Stomach (tissue), 4 donors: ENCODE measurements around the gene NEAT1.

Source experiments
- CTCF ChIP-seq, 7 experiments: fragments of 450-650 bp in 4 of 7; fragments of 200-600 bp in 3 of 7; sonication (generic) in 3 of 7; IDR thresholded peaks; one replicate each; pipeline ENCODE4 v1.5.1; 2016 to 2019; ENCODE audit warnings: antibody characterized with exemption in 7 of 7, control low read depth in 2 of 7, mild to moderate bottlenecking in 1 of 7
- EP300 ChIP-seq: sonication (generic); formaldehyde crosslinking; IDR thresholded peaks from one replicate; pipeline ENCODE4 v1.6.1; 2017; ENCODE audit warnings: antibody characterized with exemption
- POLR2A ChIP-seq, 4 donors: fragments of 450-650 bp; IDR thresholded peaks; one replicate each; pipeline ENCODE4 v1.6.1; 2016; ENCODE audit warnings: antibody characterized with exemption in 4 of 4, control low read depth in 2 of 4, mild to moderate bottlenecking in 1 of 4, moderate library complexity in 1 of 4
- POLR2AphosphoS5 ChIP-seq, 3 donors: sonication (generic); formaldehyde crosslinking; IDR thresholded peaks; one replicate each; pipeline ENCODE4 v1.6.1; 2016; ENCODE audit warnings: antibody characterized with exemption in 3 of 3

- TF ChIP-seq POLR2A (IDR thresholded peaks at IDR 0.05): no peak
- no peak for TF ChIP-seq CTCF (IDR thresholded peaks at IDR 0.05)
- TF ChIP-seq EP300: no peak
- TF ChIP-seq POLR2AphosphoS5 (IDR thresholded peaks at IDR 0.05): peak in 1 of 3 donors; percentile 40
These were observed 30.4 kb downstream of the NEAT1 start for GRCh38 chr11:65452806-65453490.
